K562 (cell line): ENCODE results near the gene SLC9C2.

Source experiments
- CTCF ChIP-seq, 3 experiments: IDR thresholded peaks in 2 of 3; conservative IDR thresholded peaks in 1 of 3; 2 replicates each; pipeline ENCODE4 v1.5.1; 2011 to 2012; ENCODE audit warnings: low read length in 3 of 3, mild to moderate bottlenecking in 3 of 3, control low read depth in 2 of 3, improper control_type of control experiment in 1 of 3, inconsistent platforms in 1 of 3, low read depth in 1 of 3, mixed read lengths in 1 of 3, moderate library complexity in 1 of 3; ENCODE audit not compliant: insufficient read depth in 2 of 3
- EZH2 ChIP-seq: IDR thresholded peaks from 2 replicates; pipeline ENCODE4 v1.6.1; 2012; ENCODE audit warnings: low read depth, mild to moderate bottlenecking, inconsistent platforms, low read length, borderline replicate concordance
- FOXA3 ChIP-seq, 2 experiments: fragments of 450-650 bp in 1 of 2; sonication (generic) in 1 of 2; formaldehyde crosslinking; IDR thresholded peaks in 1 of 2; conservative IDR thresholded peaks in 1 of 2; 2 replicates each; pipeline versions ENCODE4 v1.4.0 to v1.8.0; 2020 to 2022; ENCODE audit warnings: mild to moderate bottlenecking in 2 of 2, missing genetic modification reagents in 1 of 2
- MYBL2 ChIP-seq, 2 experiments: fragments of 450-650 bp in 1 of 2; sonication (generic) in 1 of 2; formaldehyde crosslinking in 1 of 2; IDR thresholded peaks; 2 replicates each; pipeline versions ENCODE4 v1.6.1 to v1.8.1; 2017 to 2022; ENCODE audit warnings: borderline replicate concordance in 1 of 2, inconsistent platforms in 1 of 2, low read depth in 1 of 2, mild to moderate bottlenecking in 1 of 2, missing genetic modification reagents in 1 of 2, moderate library complexity in 1 of 2
- NR3C1 ChIP-seq: sonication (generic); formaldehyde crosslinking; IDR thresholded peaks from 2 replicates; pipeline ENCODE4 v1.8.1; 2022; ENCODE audit warnings: missing genetic modification reagents
- POLR2A ChIP-seq: fragments of 450-650 bp; conservative IDR thresholded peaks from 2 replicates; pipeline ENCODE4 v1.6.1; 2016
- PRMT5 ChIP-seq: sonication (generic); formaldehyde crosslinking; IDR thresholded peaks from 2 replicates; pipeline ENCODE4 v1.5.0; 2020; ENCODE audit warnings: missing genetic modification reagents
- REST ChIP-seq, 2 experiments: fragments of 450-650 bp; formaldehyde crosslinking in 1 of 2; IDR thresholded peaks; 2 replicates each; pipeline versions ENCODE4 v1.4.0 to v1.6.1; 2014 to 2020; ENCODE audit warnings: mild to moderate bottlenecking in 2 of 2, borderline replicate concordance in 1 of 2, low read depth in 1 of 2
- ZFP36 ChIP-seq: fragments of 150-350 bp; IDR thresholded peaks from 2 replicates; pipeline ENCODE4 v1.6.1; 2018; ENCODE audit warnings: low read length, low read depth; ENCODE audit not compliant: partially characterized antibody
- ZFX ChIP-seq: sonication (generic); formaldehyde crosslinking; IDR thresholded peaks from 2 replicates; pipeline ENCODE4 v1.8.0; 2022; ENCODE audit warnings: mild to moderate bottlenecking, missing genetic modification reagents, moderate library complexity
- ZNF184 ChIP-seq: sonication (generic); formaldehyde crosslinking; IDR thresholded peaks from 2 replicates; pipeline ENCODE4 v1.5.0; 2020; ENCODE audit warnings: missing genetic modification reagents
- ZNF263 ChIP-seq: sonication (generic); formaldehyde crosslinking; IDR thresholded peaks from 2 replicates; pipeline ENCODE4 v1.8.0; 2022; ENCODE audit warnings: mild to moderate bottlenecking, missing genetic modification reagents, borderline replicate concordance
- ZNF780A ChIP-seq: fragments of 250-450 bp; sonication (Bioruptor Pico); IDR thresholded peaks from 2 replicates; pipeline ENCODE4 v1.5.0; 2021; ENCODE audit warnings: mild to moderate bottlenecking

- TF ChIP-seq ZFP36 (no peak), MYBL2 (IDR thresholded peaks at IDR 0.05; ENCODE audit: low read depth) (no peak), MYBL2 (CRISPR knock-in tag; IDR thresholded peaks at IDR 0.05; ENCODE audit: borderline replicate concordance) (no peak), ZNF780A (no peak), ZNF184 (CRISPR knock-in tag) (no peak), CTCF (IDR thresholded peaks at IDR 0.05 in 2 of 3, conservative IDR thresholded peaks at IDR 0.05 in 1 of 3; ENCODE audit: insufficient read depth in 2 of 3, low read depth in 1 of 3, low read length in 3 of 3) (no peak), ZFX (CRISPR knock-in tag) (no peak), ZNF263 (CRISPR knock-in tag) (no peak), FOXA3 (CRISPR knock-in tag; conservative IDR thresholded peaks at IDR 0.05 in 1 of 2, IDR thresholded peaks at IDR 0.05 in 1 of 2) (no peak), PRMT5 (CRISPR knock-in tag) (no peak), POLR2A (no peak), NR3C1 (CRISPR knock-in tag) (no peak), REST (IDR thresholded peaks at IDR 0.05; ENCODE audit: borderline replicate concordance) (no peak), REST (CRISPR knock-in tag; IDR thresholded peaks at IDR 0.05; ENCODE audit: low read depth) (no peak), EZH2 (no peak)
These were observed 41.6 kb downstream of the SLC9C2 start for GRCh38 chr1:173561263-173561662.
